Measurements from ENCODE around the gene RIPPLY3.
"Not testable (repeated sequence)": the region's sequence is repeated elsewhere in the genome, so short reads cannot be mapped to it uniquely, and the experiment has no call there.

- TF ChIP-seq, protein P1, sequence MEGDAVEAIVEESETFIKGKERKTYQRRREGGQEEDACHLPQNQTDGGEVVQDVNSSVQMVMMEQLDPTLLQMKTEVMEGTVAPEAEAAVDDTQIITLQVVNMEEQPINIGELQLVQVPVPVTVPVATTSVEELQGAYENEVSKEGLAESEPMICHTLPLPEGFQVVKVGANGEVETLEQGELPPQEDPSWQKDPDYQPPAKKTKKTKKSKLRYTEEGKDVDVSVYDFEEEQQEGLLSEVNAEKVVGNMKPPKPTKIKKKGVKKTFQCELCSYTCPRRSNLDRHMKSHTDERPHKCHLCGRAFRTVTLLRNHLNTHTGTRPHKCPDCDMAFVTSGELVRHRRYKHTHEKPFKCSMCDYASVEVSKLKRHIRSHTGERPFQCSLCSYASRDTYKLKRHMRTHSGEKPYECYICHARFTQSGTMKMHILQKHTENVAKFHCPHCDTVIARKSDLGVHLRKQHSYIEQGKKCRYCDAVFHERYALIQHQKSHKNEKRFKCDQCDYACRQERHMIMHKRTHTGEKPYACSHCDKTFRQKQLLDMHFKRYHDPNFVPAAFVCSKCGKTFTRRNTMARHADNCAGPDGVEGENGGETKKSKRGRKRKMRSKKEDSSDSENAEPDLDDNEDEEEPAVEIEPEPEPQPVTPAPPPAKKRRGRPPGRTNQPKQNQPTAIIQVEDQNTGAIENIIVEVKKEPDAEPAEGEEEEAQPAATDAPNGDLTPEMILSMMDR (IDR thresholded peaks at IDR 0.05), result not testable (repeated sequence)
- TF ChIP-seq POLR2A, EP300, POLR2AphosphoS5 (IDR thresholded peaks at IDR 0.05): not testable (repeated sequence)
Observed at GRCh38 chr21:36989199-36989698, 17.3 kb upstream of the RIPPLY3 start.
